GM19025 (cell line): ENCODE data around the gene RARA.

Source experiments
- ATAC-seq: cut with Tn5 transposase; IDR thresholded peaks from one replicate; pipeline ENCODE4 v1.9.1; 2021; ENCODE audit warnings: mild to moderate bottlenecking, low read depth, moderate library complexity; ENCODE audit not compliant: unreplicated experiment

RARA gene

DNA sequence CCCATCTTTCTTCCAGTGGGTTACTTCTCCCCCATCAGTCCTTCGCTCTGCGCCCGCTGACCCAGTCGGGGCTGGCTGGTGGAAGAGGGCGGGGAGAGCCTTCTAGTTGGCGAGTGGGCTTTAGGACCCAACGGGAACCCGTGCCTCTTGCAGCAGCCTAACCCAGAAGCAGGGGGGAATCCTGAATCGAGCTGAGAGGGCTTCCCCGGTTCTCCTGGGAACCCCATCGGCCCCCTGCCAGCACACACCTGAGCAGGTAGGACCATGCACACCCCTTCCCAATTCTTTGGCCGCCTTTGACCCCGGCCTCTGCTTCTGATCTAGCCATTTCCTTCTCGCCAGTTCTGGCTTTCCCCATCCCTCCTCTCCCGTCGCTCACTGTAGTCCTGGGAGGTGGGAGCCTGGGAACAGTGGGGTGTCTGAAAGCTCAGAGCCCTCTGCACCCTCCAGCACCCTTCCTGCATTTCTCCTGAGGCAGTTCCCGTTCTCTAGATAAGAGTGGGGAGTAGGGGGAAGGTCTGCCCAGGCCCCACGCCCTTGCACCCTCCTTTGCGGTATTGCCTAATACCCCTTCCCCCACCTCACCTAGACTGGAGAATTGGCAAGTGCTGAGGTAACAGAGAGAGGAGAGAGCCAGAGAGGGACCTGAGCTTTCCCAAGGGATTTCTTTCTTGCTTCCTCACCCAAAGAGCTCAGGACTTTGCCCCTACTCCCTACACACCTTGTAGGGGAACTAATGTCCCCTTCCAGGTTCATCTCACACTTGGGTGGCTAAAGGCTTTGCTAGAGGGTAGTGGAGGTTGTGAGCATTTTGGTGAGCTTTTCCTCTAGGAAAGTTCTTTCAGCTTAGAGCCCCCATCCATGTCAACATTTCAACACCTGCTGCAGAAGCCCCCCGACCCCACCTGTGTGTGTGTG, at the start of gene RARA:
Gene RARA, plus strand, starts transcription at position 150 of the 918 bp plus-strand sequence. CDS start 22,039 bp downstream, outside the sequence.
- no peak for ATAC-seq

DNA sequence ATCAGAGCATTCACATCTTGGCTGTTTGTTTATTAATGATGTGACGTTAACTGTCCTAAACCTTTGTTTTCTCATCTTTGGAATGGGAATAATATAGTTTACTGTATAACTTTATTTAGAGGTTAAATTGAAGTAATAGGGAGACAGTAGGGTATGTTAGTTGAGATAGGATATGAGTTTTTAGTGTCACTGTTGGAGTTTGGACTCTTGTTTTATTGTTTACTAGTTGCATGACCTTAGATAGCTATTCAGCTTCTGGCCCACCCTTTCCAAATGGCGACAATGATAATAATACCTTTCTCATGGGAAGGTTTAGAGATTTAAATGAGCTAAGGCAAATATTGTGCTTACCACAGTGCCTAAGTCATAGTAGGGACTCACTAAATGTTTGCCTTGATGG, 49.5 kb upstream of the RARA start:
- ATAC-seq = no peak

DNA sequence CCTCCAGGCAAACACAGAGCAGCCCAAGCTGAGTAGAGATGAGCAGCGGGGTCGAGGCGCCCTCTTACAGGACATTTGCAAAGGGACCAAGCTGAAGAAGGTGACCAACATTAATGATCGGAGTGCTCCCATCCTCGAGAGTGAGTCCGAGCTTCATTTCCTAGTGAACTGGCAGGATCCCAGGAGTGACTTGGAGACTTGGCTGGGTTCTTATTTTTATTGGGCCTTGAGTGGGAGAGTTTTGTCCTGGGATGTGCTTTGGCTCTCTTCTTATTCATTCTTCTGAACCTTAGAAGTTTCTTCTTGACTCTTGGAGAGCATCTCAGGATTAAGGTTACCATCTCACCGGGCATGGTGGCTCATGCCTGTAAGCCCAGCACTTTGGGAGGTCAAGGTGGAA, 48.5 kb upstream of the RARA start:
- no peak for ATAC-seq

DNA sequence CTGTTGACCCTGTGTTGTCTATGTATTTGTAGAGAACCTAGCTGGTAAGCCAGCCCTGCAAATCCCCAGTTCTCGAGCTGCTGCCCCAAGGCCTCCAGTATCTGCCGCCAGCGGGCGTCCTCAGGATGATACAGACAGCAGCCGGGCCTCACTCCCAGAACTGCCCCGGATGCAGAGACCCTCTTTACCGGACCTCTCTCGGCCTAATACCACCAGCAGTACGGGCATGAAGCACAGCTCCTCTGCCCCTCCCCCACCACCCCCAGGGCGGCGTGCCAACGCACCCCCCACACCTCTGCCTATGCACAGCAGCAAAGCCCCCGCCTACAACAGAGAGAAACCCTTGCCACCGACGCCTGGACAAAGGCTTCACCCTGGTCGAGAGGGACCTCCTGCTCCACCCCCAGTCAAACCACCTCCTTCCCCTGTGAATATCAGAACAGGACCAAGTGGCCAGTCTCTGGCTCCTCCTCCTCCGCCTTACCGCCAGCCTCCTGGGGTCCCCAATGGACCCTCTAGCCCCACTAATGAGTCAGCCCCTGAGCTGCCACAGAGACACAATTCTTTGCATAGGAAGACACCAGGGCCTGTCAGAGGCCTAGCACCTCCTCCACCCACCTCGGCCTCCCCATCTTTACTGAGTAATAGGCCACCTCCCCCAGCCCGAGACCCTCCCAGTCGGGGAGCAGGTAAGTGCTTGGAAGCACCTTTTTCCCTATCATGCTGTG, 44.4 kb upstream of the RARA start:
- ATAC-seq = no peak

DNA sequence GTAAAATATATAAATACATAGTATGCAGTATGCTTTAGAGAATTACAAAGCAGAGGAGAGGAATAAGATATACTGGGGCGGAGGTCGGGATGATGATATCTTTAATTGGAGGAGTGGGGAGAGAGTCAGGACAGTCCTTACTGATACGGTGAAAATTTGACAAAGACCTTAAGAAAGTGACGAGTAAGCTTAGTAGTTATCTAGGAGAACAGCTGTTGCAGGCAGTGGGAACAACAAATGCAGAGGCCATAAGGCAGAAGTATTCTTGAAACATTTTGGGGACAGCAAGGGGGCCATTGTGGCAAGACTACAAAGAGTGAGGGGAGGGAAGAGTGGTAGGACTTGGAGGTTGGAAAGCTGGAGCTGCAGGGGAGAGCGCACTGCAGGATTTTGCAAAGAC, 43.6 kb upstream of the RARA start:
- ATAC-seq = no peak

DNA sequence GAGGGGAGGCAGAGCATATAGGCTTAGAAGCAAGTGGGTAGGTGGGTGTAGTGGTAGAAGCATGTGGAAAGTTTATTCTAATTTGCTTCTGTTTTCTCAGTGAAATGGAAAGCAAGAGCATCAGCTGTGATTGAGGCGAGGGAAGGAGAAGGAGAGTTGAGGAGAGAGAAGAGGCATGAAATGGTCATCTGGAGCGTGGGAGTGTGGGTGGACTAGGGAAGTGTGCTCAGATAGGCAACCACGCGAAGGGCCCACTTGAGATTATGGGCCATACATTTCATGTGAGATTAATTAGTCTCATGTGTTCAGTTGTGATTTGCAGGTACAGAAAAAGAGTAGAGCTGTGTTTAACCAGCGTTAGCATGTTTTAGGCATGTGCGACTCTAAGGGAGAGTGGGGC, 42.1 kb upstream of the RARA start:
- ATAC-seq = no peak

DNA sequence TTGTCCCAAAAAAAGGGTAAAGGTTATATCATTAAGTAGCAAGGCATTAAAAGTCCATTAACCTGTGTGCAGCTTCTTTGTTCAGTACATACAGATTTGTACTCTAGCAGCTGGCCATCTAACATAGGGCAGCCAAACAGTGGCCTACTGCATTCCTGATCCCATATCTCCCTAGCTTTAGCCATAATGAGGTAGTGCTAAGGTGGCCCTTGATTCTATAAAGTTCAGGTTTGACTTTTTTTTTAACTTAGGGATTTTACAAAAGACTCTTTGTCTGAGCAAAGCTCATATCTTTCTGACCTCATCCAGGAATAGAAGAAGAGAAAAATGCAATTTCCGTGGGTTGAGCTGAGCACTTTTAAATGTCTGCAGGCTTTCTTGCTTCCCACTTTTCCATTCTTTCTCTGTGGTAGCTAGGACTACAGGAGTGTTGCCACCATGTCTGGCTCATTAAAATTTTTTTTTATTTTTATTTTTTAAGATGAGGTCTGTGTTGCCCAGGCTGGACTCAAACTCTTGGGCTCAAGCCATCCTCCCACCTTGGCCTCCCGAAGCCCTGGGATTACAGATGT, 40.8 kb upstream of the RARA start:
- no peak for ATAC-seq

DNA sequence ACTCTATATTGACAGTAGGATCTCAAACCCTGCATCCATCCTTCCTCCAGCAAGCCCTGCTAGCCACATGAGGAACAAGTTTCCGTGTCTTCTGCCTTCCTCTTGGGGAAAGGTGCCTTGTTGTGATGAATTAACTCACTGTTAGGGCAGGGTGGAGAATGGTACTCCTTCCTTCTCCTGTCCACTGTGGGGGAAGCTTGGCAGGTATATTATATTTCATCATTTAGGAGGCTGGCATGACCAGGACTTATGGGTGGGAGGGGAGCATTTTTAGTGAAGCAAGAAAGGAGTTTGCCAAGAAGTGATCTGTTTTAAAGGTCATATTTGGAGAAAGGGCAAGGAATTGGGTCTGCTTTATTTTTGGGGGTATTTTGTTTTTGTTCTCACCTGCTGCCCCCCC, 30.6 kb upstream of the RARA start:
- no peak for ATAC-seq

DNA sequence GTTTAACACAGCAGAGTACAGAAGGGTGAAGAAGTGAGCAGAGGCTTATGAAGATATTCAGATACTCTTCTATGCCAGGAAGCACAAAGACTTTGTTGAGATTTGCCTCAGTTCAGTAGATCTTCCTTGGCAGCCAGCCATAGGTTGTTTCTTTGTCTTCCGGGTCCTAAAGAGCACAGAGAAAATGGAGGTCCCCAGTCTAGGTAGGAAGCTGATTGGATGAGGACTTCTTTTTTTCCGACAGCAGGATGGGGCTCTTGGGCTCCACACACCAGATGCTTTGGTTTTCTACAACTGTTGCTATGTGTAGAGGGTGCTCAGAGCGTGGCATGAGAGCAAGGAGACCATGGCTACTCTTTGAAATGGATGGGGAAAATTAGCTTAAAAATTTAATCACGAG, 29.6 kb upstream of the RARA start:
- no peak for ATAC-seq

DNA sequence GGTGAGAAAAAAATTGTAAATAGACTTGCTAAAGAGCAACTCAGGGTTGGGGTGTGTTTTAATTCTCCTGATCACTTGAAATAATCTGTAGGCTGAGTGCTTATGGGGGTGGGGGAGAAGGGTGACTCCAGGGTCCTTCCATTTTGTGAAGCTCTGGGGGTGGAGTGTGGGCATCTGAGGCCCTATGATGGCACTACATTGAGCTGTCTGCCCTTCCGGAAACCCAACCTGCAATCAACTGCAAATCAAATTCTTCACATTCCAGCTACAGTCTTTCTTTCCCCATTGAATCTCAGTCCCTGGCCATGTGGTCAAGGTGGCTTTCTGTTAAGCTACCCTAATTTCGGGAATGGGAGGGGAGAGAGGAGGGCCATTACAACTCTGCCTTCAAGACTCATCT, 27.3 kb upstream of the RARA start:
- no peak for ATAC-seq

DNA sequence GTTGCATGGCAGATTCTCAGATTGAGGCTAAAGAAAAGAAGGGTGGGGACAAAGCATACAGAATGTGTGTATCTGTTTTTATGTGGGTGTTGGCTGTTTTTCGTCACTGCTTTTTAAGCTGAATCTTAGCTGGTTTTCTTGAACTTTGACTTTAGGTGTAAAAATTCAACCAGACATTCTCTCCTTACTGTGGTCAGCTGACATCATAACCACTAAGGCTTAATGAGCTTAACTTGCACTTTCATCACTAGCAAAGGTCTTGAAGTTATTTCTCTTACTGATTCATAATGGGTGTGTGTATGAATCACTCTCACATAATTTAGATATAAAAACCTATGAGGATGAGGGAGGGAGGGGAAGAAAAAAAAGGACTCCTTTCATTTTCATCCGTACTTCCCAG, 25.3 kb upstream of the RARA start:
- no peak for ATAC-seq

DNA sequence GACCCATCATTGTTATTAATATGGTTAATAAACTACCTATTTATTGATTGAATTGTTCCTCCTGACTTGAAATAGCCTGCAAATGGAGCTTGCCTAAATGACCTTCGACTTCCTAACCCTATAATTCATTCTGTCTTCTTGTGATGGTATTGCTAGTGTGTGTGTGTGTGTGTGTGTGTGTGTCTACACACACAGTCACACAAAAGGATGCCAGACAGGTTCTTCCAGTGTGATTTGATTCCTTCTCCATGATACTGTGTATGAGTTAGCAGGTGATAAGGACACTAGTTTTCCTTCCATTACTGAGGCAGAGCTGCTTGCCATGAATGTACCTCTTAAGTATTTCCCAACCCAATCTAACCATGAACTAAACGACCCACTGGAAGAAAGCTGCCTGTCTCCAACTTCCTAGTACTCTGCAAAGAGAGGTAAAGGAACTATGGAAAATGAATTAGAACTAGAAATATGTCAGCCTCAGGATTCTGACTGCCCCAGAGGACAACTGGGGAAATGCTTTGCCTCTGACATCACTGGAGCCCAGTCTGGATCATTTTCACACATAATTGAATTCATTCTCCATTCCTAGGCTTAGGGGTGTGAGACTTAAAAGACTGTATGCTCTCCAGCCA, 24.8 kb upstream of the RARA start:
- ATAC-seq = no peak

DNA sequence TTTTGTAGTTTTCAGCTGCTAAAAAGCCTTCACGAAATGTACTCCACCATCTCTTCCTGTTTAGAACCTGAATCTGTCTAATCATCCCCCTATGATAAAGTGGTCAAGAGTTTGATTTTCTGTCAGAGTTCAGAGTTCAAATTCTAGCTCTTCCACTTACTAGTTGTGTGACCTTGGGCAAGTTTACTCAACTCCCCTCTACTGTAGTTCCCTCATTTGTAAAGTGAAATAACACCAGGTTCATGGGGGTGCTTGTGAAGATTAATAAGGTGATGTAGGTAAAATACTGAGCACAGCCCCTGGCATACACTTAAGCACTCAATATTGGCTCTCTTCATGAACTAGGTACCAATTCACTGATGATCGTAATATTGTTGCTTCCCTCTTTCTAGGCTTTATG, 22.5 kb upstream of the RARA start:
- no peak for ATAC-seq

DNA sequence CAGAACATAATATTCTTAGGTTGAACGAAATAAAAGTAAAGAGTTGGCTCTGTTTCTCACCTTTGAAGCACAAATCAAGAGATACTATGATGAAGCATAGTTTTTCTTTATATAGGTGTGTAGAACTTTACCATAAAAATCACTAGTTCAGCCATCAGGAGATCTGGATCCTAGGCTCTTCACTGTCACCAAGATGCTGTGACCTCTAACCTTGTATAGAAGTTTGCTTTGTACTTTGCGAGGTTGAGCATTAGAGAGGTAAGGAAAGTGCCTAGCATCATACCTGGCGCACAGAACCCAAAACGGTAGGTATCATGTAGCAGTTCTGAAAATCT, 21.9 kb upstream of the RARA start:
- no peak for ATAC-seq

DNA sequence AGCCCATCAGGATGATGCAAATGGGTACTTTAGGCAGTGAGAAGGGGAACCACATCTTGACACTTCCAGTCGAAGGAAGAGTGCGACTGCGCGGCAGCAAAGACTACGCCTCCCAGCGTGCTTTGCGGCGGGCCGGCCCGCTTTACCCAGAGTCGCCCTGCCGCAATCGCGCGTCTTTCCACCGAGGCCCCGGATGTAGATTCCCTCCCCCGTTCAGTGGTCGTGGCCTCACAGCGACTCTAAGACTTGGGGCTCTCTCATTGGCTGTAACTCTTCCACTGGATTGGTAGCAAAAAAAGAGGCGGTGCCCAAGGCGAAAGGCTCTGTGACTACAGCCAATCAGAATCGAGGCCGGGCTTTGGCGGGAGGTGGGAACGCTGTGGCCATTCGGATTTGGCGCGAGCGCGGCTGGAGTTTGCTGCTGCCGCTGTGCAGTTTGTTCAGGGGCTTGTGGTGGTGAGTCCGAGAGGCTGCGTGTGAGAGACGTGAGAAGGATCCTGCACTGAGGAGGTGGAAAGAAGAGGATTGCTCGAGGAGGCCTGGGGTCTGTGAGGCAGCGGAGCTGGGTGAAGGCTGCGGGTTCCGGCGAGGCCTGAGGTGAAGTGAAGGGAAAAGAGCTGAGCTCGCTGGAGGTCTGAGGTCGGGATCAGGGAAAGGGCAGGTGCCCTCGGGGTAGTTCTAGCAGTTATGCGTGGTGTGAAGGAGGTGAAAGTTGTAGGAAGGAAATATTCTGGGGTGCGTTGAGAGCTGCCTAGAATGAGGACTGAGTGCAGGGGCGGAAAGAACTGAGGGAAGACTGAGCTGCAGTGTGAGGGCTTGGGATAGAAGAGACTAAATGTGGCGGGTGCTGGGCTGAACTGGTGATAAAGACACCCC, 21.2 kb upstream of the RARA start, which contains the start of gene CDC6:
Gene CDC6, plus strand, starts transcription at position 386 of the 876 bp plus-strand sequence. CDS start 1,542 bp downstream, outside the sequence.
- ATAC-seq = peak; percentile 88

DNA sequence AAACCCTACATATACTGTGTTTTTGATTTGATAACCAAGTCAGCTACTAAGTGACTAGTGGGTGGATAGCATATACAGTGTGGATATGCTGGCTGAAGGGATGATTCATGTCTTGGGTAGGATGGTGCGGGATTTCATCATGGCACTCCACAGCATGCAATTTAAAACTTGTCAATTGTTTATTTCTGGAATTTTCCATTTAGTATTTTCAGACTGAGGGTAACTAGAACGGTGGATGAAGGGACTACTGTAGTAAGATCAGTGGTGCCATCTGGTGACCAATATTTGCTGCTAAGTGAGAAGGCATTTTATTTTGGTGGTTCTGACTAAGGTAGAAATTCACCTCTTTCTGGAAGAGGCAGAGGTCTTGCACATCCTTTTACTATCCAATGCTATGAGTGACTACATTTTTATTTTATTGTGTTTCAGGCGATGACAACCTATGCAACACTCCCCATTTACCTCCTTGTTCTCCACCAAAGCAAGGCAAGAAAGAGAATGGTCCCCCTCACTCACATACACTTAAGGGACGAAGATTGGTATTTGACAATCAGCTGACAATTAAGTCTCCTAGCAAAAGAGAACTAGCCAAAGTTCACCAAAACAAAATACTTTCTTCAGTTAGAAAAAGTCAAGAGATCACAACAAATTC, 18.2 kb upstream of the RARA start:
- no peak for ATAC-seq

DNA sequence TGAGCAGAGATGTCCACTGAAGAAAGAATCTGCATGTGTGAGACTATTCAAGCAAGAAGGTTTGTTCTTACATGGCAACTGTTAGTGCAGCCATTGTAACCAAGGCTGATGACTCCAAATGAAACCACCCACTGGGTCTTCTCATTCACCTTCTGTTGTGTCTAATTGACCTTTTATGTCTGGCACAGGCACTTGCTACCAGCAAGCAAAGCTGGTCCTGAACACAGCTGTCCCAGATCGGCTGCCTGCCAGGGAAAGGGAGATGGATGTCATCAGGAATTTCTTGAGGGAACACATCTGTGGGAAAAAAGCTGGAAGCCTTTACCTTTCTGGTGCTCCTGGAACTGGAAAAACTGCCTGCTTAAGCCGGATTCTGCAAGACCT, 17.7 kb upstream of the RARA start:
- no peak for ATAC-seq

DNA sequence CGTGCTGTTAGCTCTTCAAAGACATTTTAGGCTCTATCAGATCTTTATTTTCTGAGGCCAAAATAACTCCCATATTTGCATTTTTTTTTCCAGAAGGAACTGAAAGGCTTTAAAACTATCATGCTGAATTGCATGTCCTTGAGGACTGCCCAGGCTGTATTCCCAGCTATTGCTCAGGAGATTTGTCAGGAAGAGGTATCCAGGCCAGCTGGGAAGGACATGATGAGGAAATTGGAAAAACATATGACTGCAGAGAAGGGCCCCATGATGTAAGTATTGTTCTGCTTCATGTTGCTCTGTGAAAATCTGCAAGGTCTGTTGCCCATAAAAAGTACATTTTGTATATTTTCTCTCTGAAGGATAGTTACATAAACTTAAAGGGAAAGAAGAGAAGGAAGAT, 15.6 kb upstream of the RARA start:
- ATAC-seq = no peak
